Activated CD8-positive, alpha-beta T cell treated with anti-CD3 and anti-CD28 coated beads, Interleukin-2, amount 10 ng/mL, durations not matched to agents 7 days and 5 days (primary cell): Measurements from ENCODE around the gene UBR2. TPM values are rescaled to one million over a fixed set of nuclear protein-coding genes. Genes with fewer than 3 reads are reported as not detected.
"Not testable (repeated sequence)": the region's sequence is repeated elsewhere in the genome, so short reads cannot be mapped to it uniquely, and the experiment has no call there.

Experiments used
- ATAC-seq: fragments of 150-1000 bp; cut with Tn5 transposase; one replicate; pipeline ENCODE4 v1.10.0; 2021; ENCODE audit warnings: moderate library complexity
- CTCF ChIA-PET: fragments of 350-600 bp; sonication (Branson Sonifier 250); formaldehyde crosslinking; loops from one replicate; lab custom pipeline; 2021; ENCODE audit warnings: antibody characterized with exemption; lab: Charles Lee
- POLR2A ChIA-PET: fragments of 350-600 bp; sonication (Branson Sonifier 250); formaldehyde crosslinking; loops from one replicate; lab custom pipeline; 2021; ENCODE audit warnings: antibody characterized with exemption; lab: Charles Lee
- DNase-seq: peaks from one replicate; pipeline ENCODE4 v3.0.0-alpha.2; 2020
- H3K27ac Mint-ChIP-seq: one replicate; pipeline ENCODE4 v1.8.0; 2021; ENCODE audit warnings: mild to moderate bottlenecking, mixed read lengths
- H3K27me3 Mint-ChIP-seq: one replicate; pipeline ENCODE4 v1.8.0; 2021; ENCODE audit warnings: low read depth, mixed read lengths
- H3K36me3 Mint-ChIP-seq: one replicate; pipeline ENCODE4 v1.8.0; 2021; ENCODE audit warnings: low read depth, mixed read lengths
- H3K4me1 Mint-ChIP-seq: one replicate; pipeline ENCODE4 v1.8.0; 2021; ENCODE audit warnings: low read depth, mixed read lengths
- H3K4me3 Mint-ChIP-seq: one replicate; pipeline ENCODE4 v1.8.0; 2021; ENCODE audit warnings: mild to moderate bottlenecking, mixed read lengths
- H3K9me3 Mint-ChIP-seq: one replicate; pipeline ENCODE4 v1.8.0; 2022; ENCODE audit warnings: mixed read lengths; ENCODE audit not compliant: insufficient read depth
- total RNA-seq, 2 experiments: library from RNA; stranded (reverse); gene quantifications; one replicate each; pipeline ENCODE4 v1.2.3, GENCODE V29; 2021

The UBR2 gene
- total RNA-seq, 2 experiments from 2014 or later: 23.6 to 24.8 TPM

- Mint-ChIP-seq H3K4me1 (peaks cover 2% of the 10 kb centered on the region), H3K9me3 (no peaks in the 10 kb centered on the region), H3K4me3 (no peak overlapping the region), H3K27ac (no peak overlapping the region), H3K36me3 (peaks cover 38% of the 10 kb centered on the region), H3K27me3 (no peaks in the 10 kb centered on the region)
- ATAC-seq (no peak), DNase-seq (no peak)
- CTCF ChIA-PET: interaction anchor here (0.9 to 6.4 kb wide), 6 partner anchors 10 to 234 kb away, joined by 3 to 135 read pairs (median 24); partner anchors contain the start of genes RPL7L1 and TBCC
- POLR2A ChIA-PET: no interaction called here
Observed at GRCh38 chr6:42664718-42665117, 100.9 kb downstream of the UBR2 start.

GRCh38 chr6:42674368-42674767 is 110.5 kb downstream of the UBR2 start:
- not testable (repeated sequence) for H3K4me3 Mint-ChIP-seq, H3K27ac Mint-ChIP-seq, ATAC-seq, H3K9me3 Mint-ChIP-seq, H3K27me3 Mint-ChIP-seq, DNase-seq, H3K4me1 Mint-ChIP-seq
- ChIA-PET CTCF (interaction anchor here (5.1 kb wide), 1 partner anchor 12 kb away, joined by 31 read pairs; no protein-coding TSS in a partner anchor), POLR2A (interaction anchor here (0.7 kb wide), 1 partner anchor 17 kb away, joined by 3 read pairs; no protein-coding TSS in a partner anchor)
- peaks cover 63% of the 10 kb centered on the region for H3K36me3 Mint-ChIP-seq

- no peak for DNase-seq
- ChIA-PET POLR2A (interaction anchor here (0.7 to 1.0 kb wide), 2 partner anchors 8 to 16 kb away, joined by 3 read pairs; no protein-coding TSS in a partner anchor), CTCF (interaction anchor here (1.0 to 5.1 kb wide), 3 partner anchors 12 to 51 kb away, joined by 4 to 31 read pairs (median 6); no protein-coding TSS in a partner anchor)
- ATAC-seq: no peak
- Mint-ChIP-seq H3K4me3 (no peak overlapping the region), H3K9me3 (no peaks in the 10 kb centered on the region), H3K36me3 (peaks cover 63% of the 10 kb centered on the region), H3K4me1 (no peaks in the 10 kb centered on the region), H3K27ac (no peak overlapping the region), H3K27me3 (no peaks in the 10 kb centered on the region)
Observed at GRCh38 chr6:42674780-42675179, 111.0 kb downstream of the UBR2 start.

- no peaks in the 10 kb centered on the region for H3K4me1 Mint-ChIP-seq
- ChIA-PET CTCF (interaction anchor here (1.0 to 1.6 kb wide), 4 partner anchors 16 to 47 kb away, joined by 3 to 4 read pairs (median 3); no protein-coding TSS in a partner anchor), POLR2A (no interaction called here)
- H3K36me3 Mint-ChIP-seq: peaks cover 51% of the 10 kb centered on the region
- H3K27ac Mint-ChIP-seq: no peak overlapping the region
- H3K27me3 Mint-ChIP-seq: no peaks in the 10 kb centered on the region
- DNase-seq: no peak
- H3K4me3 Mint-ChIP-seq: no peak overlapping the region
- no peak for ATAC-seq
- no peaks in the 10 kb centered on the region for H3K9me3 Mint-ChIP-seq
Observed at GRCh38 chr6:42679358-42679757, 115.5 kb downstream of the UBR2 start.

- Mint-ChIP-seq H3K9me3 (no peaks in the 10 kb centered on the region), H3K4me1 (peaks cover 24% of the 10 kb centered on the region), H3K27ac (no peak overlapping the region), H3K27me3 (no peaks in the 10 kb centered on the region), H3K36me3 (peaks cover 73% of the 10 kb centered on the region), H3K4me3 (no peak overlapping the region)
- POLR2A ChIA-PET: no interaction called here
- ATAC-seq (no peak), DNase-seq (no peak)
- CTCF ChIA-PET: interaction anchor here (0.6 to 0.9 kb wide), 3 partner anchors 27 to 757 kb away, joined by 3 to 4 read pairs (median 4); no protein-coding TSS in a partner anchor
Observed at GRCh38 chr6:42688281-42688680, 124.5 kb downstream of the UBR2 start.

GRCh38 chr6:42689371-42689770 is 125.5 kb downstream of the UBR2 start:
- H3K4me3 Mint-ChIP-seq: no peak overlapping the region
- ATAC-seq (no peak), DNase-seq (no peak)
- H3K9me3 Mint-ChIP-seq: no peaks in the 10 kb centered on the region
- ChIA-PET CTCF (no interaction called here), POLR2A (no interaction called here)
- H3K4me1 Mint-ChIP-seq: peaks cover 35% of the 10 kb centered on the region
- no peaks in the 10 kb centered on the region for H3K27me3 Mint-ChIP-seq
- no peak overlapping the region for H3K27ac Mint-ChIP-seq
- peaks cover 72% of the 10 kb centered on the region for H3K36me3 Mint-ChIP-seq

- Mint-ChIP-seq H3K4me1 (peaks cover 43% of the 10 kb centered on the region), H3K9me3 (no peaks in the 10 kb centered on the region), H3K4me3 (no peak overlapping the region), H3K36me3 (peaks cover 72% of the 10 kb centered on the region), H3K27ac (peak overlapping the region; percentile 53), H3K27me3 (no peaks in the 10 kb centered on the region)
- DNase-seq (no peak), ATAC-seq (no peak)
- CTCF ChIA-PET: interaction anchor here (0.6 kb wide), 1 partner anchor 28 kb away, joined by 3 read pairs; no protein-coding TSS in a partner anchor
- POLR2A ChIA-PET: no interaction called here
Observed at GRCh38 chr6:42690151-42690702, 126.4 kb downstream of the UBR2 start.

- no peaks in the 10 kb centered on the region for H3K9me3 Mint-ChIP-seq
Observed at GRCh38 chr6:42690872-42691271, 127.0 kb downstream of the UBR2 start.

GRCh38 chr6:42692137-42692911 is 128.5 kb downstream of the UBR2 start:
- Mint-ChIP-seq H3K27me3 (no peaks in the 10 kb centered on the region), H3K36me3 (peaks cover 59% of the 10 kb centered on the region), H3K27ac (peak overlapping the region; percentile 88), H3K4me1 (peaks cover 43% of the 10 kb centered on the region), H3K4me3 (no peak overlapping the region), H3K9me3 (no peaks in the 10 kb centered on the region)
- ChIA-PET POLR2A (interaction anchor here (1.0 to 2.8 kb wide), 4 partner anchors 34 to 198 kb away, joined by 3 to 10 read pairs (median 7); partner anchors contain the start of genes RPL7L1 and TBCC), CTCF (interaction anchor here (0.6 to 6.4 kb wide), 14 partner anchors 9 to 452 kb away, joined by 3 to 53 read pairs (median 4); partner anchors contain the start of gene RPL7L1)
- ATAC-seq (peak; percentile 35), DNase-seq (peak; percentile 25)

More at GRCh38 chr6:42690872-42691271, 127.0 kb downstream of the UBR2 start:
- ChIA-PET POLR2A (interaction anchor here (0.6 kb wide), 1 partner anchor 17 kb away, joined by 3 read pairs; no protein-coding TSS in a partner anchor), CTCF (interaction anchor here (6.4 kb wide), 1 partner anchor 35 kb away, joined by 53 read pairs; no protein-coding TSS in a partner anchor)
- peaks cover 43% of the 10 kb centered on the region for H3K4me1 Mint-ChIP-seq
- no peaks in the 10 kb centered on the region for H3K27me3 Mint-ChIP-seq
- ATAC-seq (no peak), DNase-seq (no peak)
- H3K27ac Mint-ChIP-seq: peak overlapping the region; percentile 24
- peaks cover 67% of the 10 kb centered on the region for H3K36me3 Mint-ChIP-seq
- H3K4me3 Mint-ChIP-seq: no peak overlapping the region

GRCh38 chr6:42693725-42694323 is 130.0 kb downstream of the UBR2 start:
- ChIA-PET POLR2A (interaction anchor here (0.9 to 2.8 kb wide), 4 partner anchors 33 to 89 kb away, joined by 4 to 10 read pairs (median 8); partner anchors contain the start of genes BICRAL and TBCC), CTCF (interaction anchor here (0.8 to 6.4 kb wide), 9 partner anchors 8 to 450 kb away, joined by 3 to 53 read pairs (median 6); no protein-coding TSS in a partner anchor)
- Mint-ChIP-seq H3K4me1 (peaks cover 43% of the 10 kb centered on the region), H3K27me3 (no peaks in the 10 kb centered on the region), H3K4me3 (peak overlapping the region; percentile 69), H3K9me3 (no peaks in the 10 kb centered on the region), H3K27ac (peak overlapping the region; percentile 88), H3K36me3 (peaks cover 47% of the 10 kb centered on the region)
- DNase-seq (peak; percentile 51), ATAC-seq (peak; percentile 83)

GRCh38 chr6:42694586-42694985 is 130.8 kb downstream of the UBR2 start:
- H3K4me3 Mint-ChIP-seq: no peak overlapping the region
- peak overlapping the region; percentile 88 for H3K27ac Mint-ChIP-seq
- CTCF ChIA-PET: interaction anchor here (0.8 to 6.4 kb wide), 3 partner anchors 32 to 206 kb away, joined by 3 to 53 read pairs (median 17); no protein-coding TSS in a partner anchor
- peaks cover 43% of the 10 kb centered on the region for H3K4me1 Mint-ChIP-seq
- POLR2A ChIA-PET: interaction anchor here (0.9 to 1.9 kb wide), 4 partner anchors 23 to 235 kb away, joined by 3 to 7 read pairs (median 4); partner anchors contain the start of genes BICRAL and TBCC
- no peaks in the 10 kb centered on the region for H3K27me3 Mint-ChIP-seq
- DNase-seq (no peak), ATAC-seq (no peak)
- peaks cover 40% of the 10 kb centered on the region for H3K36me3 Mint-ChIP-seq
- H3K9me3 Mint-ChIP-seq: no peaks in the 10 kb centered on the region
